MM.1S (cell line): Measurements from ENCODE around the gene ISYNA1.
A peak's percentile ranks its signal among the peaks of the same experiment; 100 is the strongest.

Source experiments
- DNase-seq: peaks from one replicate; pipeline ENCODE4 v3.0.0-alpha.2; 2015
- H2AFZ ChIP-seq: fragments of 300-600 bp; sonication (generic); 2 replicates; pipeline ENCODE4 v1.6.0; 2016; ENCODE audit warnings: antibody characterized with exemption, low read length
- H3F3A ChIP-seq: fragments of 300-600 bp; sonication (generic); 2 replicates; pipeline ENCODE4 v1.6.1; 2016; ENCODE audit warnings: mild to moderate bottlenecking, antibody characterized with exemption, low read length, moderate library complexity, mixed read lengths; ENCODE audit not compliant: insufficient read depth
- H3K27ac ChIP-seq: fragments of 300-600 bp; sonication (generic); 2 replicates; pipeline ENCODE4 v1.5.1; 2016; ENCODE audit warnings: mild to moderate bottlenecking, low read length
- H3K27me3 ChIP-seq: fragments of 300-600 bp; sonication (generic); replicated peaks from 2 replicates; pipeline ENCODE4 v1.6.0; 2016; ENCODE audit warnings: low read length; ENCODE audit not compliant: insufficient read depth
- H3K36me3 ChIP-seq: fragments of 300-600 bp; sonication (generic); replicated peaks from 2 replicates; pipeline ENCODE4 v1.6.1; 2016; ENCODE audit warnings: mild to moderate bottlenecking, low read length, mixed read lengths; ENCODE audit not compliant: insufficient read depth
- H3K4me1 ChIP-seq: fragments of 300-600 bp; sonication (generic); 2 replicates; pipeline ENCODE4 v1.6.1; 2016; ENCODE audit warnings: low read length, mixed read lengths
- H3K4me2 ChIP-seq: fragments of 300-600 bp; sonication (generic); 2 replicates; pipeline ENCODE4 v1.6.0; 2016; ENCODE audit warnings: low read depth, low read length
- H3K4me3 ChIP-seq: fragments of 300-600 bp; sonication (generic); 2 replicates; pipeline ENCODE4 v1.5.1; 2016; ENCODE audit warnings: low read length, mixed read lengths
- H3K79me2 ChIP-seq: fragments of 300-600 bp; sonication (generic); 2 replicates; pipeline ENCODE4 v1.6.1; 2016; ENCODE audit warnings: mixed run types, low read length, mixed read lengths
- H3K9ac ChIP-seq: fragments of 300-600 bp; sonication (generic); 2 replicates; pipeline ENCODE4 v1.6.1; 2016; ENCODE audit warnings: low read length, mixed read lengths
- H3K9me2 ChIP-seq: fragments of 300-600 bp; sonication (generic); replicated peaks from 2 replicates; pipeline ENCODE4 v1.6.1; 2016; ENCODE audit warnings: mild to moderate bottlenecking, low read length, mixed read lengths; ENCODE audit not compliant: insufficient read depth
- H3K9me3 ChIP-seq: fragments of 300-600 bp; sonication (generic); replicated peaks from 2 replicates; pipeline ENCODE4 v1.6.1; 2016; ENCODE audit warnings: mild to moderate bottlenecking, low read length, mixed read lengths; ENCODE audit not compliant: insufficient read depth
- H4K20me1 ChIP-seq: fragments of 300-600 bp; sonication (generic); 2 replicates; pipeline ENCODE4 v1.6.1; 2016; ENCODE audit warnings: mild to moderate bottlenecking, low read length, moderate library complexity, mixed read lengths; ENCODE audit not compliant: insufficient read depth
- CTCF ChIP-seq: fragments of 300-600 bp; sonication (generic); IDR thresholded peaks from 2 replicates; pipeline ENCODE4 v1.5.1; 2016; ENCODE audit warnings: antibody characterized with exemption, low read length, mixed read lengths
- EZH2 ChIP-seq: fragments of 300-600 bp; sonication (generic); optimal IDR thresholded peaks from 2 replicates; pipeline ENCODE3; 2017; ENCODE audit warnings: low read depth, mild to moderate bottlenecking, antibody characterized with exemption, low read length, mixed read lengths
- EZH2phosphoT487 ChIP-seq: fragments of 300-600 bp; sonication (generic); IDR thresholded peaks from 2 replicates; pipeline ENCODE4 v1.6.1; 2018; ENCODE audit warnings: antibody characterized with exemption, low read length

ISYNA1 gene

GRCh38 chr19:18420930-18421329 lies 17.0 kb downstream of the ISYNA1 start:
- peaks cover 30% of the 10 kb centered on the region for H3K27me3 ChIP-seq
- H3K4me3 ChIP-seq = no peak overlapping the region
- H2AFZ ChIP-seq = no peak overlapping the region
- DNase-seq = no peak
- H3K4me1 ChIP-seq = peaks cover 6% of the 10 kb centered on the region
- TF ChIP-seq CTCF (no peak), EZH2phosphoT487 (no peak), EZH2 (no peak)
- H3K4me2 ChIP-seq = no peak overlapping the region
- no peaks in the 10 kb centered on the region for H4K20me1 ChIP-seq
- H3K9me2 ChIP-seq = no peaks in the 10 kb centered on the region
- H3K79me2 ChIP-seq = no peaks in the 10 kb centered on the region
- no peak overlapping the region for H3K27ac ChIP-seq
- H3F3A ChIP-seq = peaks cover 10% of the 10 kb centered on the region
- no peaks in the 10 kb centered on the region for H3K36me3 ChIP-seq
- H3K9ac ChIP-seq = no peak overlapping the region
- H3K9me3 ChIP-seq = no peaks in the 10 kb centered on the region

GRCh38 chr19:18419699-18420460 lies 18.1 kb downstream of the ISYNA1 start:
- no peak for DNase-seq
- H3K4me2 ChIP-seq = peak overlapping the region; percentile 63; the same call in 1 of the 2 replicates
- no peaks in the 10 kb centered on the region for H4K20me1 ChIP-seq
- no peak overlapping the region for H3K27ac ChIP-seq
- H2AFZ ChIP-seq = no peak overlapping the region
- H3K9ac ChIP-seq = no peak overlapping the region
- no peaks in the 10 kb centered on the region for H3K9me2 ChIP-seq
- peaks cover 40% of the 10 kb centered on the region for H3K27me3 ChIP-seq
- H3K79me2 ChIP-seq = no peaks in the 10 kb centered on the region
- no peaks in the 10 kb centered on the region for H3K9me3 ChIP-seq
- H3F3A ChIP-seq = peaks cover 10% of the 10 kb centered on the region
- H3K36me3 ChIP-seq = no peaks in the 10 kb centered on the region
- H3K4me3 ChIP-seq = peak overlapping the region; percentile 49; the same call in 1 of the 2 replicates
- peaks cover 6% of the 10 kb centered on the region for H3K4me1 ChIP-seq
- TF ChIP-seq EZH2 (no peak), CTCF (no peak), EZH2phosphoT487 (no peak)

GRCh38 chr19:18419195-18419698 lies 18.7 kb downstream of the ISYNA1 start, which contains the start of gene SSBP4:
Gene SSBP4 (plus strand): TSS chr19:18419398. CDS start chr19:18419649, 251 bp downstream.
- H3K9me2 ChIP-seq = no peaks in the 10 kb centered on the region
- TF ChIP-seq EZH2 (no peak), CTCF (0 out of 2 replicates have a peak, but pooled peaks have one; percentile 3), EZH2phosphoT487 (no peak)
- H3K9me3 ChIP-seq = no peaks in the 10 kb centered on the region
- H2AFZ ChIP-seq = 0 out of 2 replicates have a peak within 1 kb of the TSS, but pooled peaks have one; percentile 7
- DNase-seq = peak; percentile 69
- no peak within 1 kb of the TSS for H3K27ac ChIP-seq
- H3K4me2 ChIP-seq = peak within 1 kb of the TSS; percentile 95
- no peaks in the 10 kb centered on the region for H3K79me2 ChIP-seq
- H3K4me3 ChIP-seq = peak within 1 kb of the TSS; percentile 54
- no peak within 1 kb of the TSS for H3K9ac ChIP-seq
- H3K36me3 ChIP-seq = no peaks in the 10 kb centered on the region
- peaks cover 6% of the 10 kb centered on the region for H3K4me1 ChIP-seq
- H3K27me3 ChIP-seq = peaks cover 47% of the 10 kb centered on the region
- peaks cover 10% of the 10 kb centered on the region for H3F3A ChIP-seq
- no peaks in the 10 kb centered on the region for H4K20me1 ChIP-seq
